Measurements from ENCODE around the gene BPIFB2.

Gene BPIFB2

GRCh38 chr20:33023439-33024242 is 16.1 kb downstream of the BPIFB2 start:
- TF ChIP-seq TAF1 (IDR thresholded peaks at IDR 0.05; ENCODE audit: low read depth) (no peak), TCF12 (IDR thresholded peaks at IDR 0.05; ENCODE audit: low read depth) (no peak), REST (IDR thresholded peaks at IDR 0.05; ENCODE audit: low read depth) (no peak), EGR1 (IDR thresholded peaks at IDR 0.05) (no peak), CREB1 (IDR thresholded peaks at IDR 0.05; ENCODE audit: low read depth) (no peak), CEBPB (IDR thresholded peaks at IDR 0.05) (no peak), USF1 (IDR thresholded peaks at IDR 0.05) (no peak), RAD21 (IDR thresholded peaks at IDR 0.05; ENCODE audit: low read depth) (no peak), NFIC (IDR thresholded peaks at IDR 0.05) (no peak)

- TF ChIP-seq CREB1 (IDR thresholded peaks at IDR 0.05; ENCODE audit: low read depth) (no peak), YY1 (IDR thresholded peaks at IDR 0.05; ENCODE audit: low read depth) (no peak), REST (IDR thresholded peaks at IDR 0.05; ENCODE audit: low read depth) (no peak), EGR1 (IDR thresholded peaks at IDR 0.05) (no peak), TAF1 (IDR thresholded peaks at IDR 0.05; ENCODE audit: low read depth) (no peak), NFIC (IDR thresholded peaks at IDR 0.05) (no peak), RAD21 (IDR thresholded peaks at IDR 0.05; ENCODE audit: low read depth) (no peak), TCF12 (IDR thresholded peaks at IDR 0.05; ENCODE audit: low read depth) (no peak), CEBPB (IDR thresholded peaks at IDR 0.05) (no peak), ZBTB7A (IDR thresholded peaks at IDR 0.05; ENCODE audit: low read depth) (no peak), USF1 (IDR thresholded peaks at IDR 0.05) (no peak), EP300 (IDR thresholded peaks at IDR 0.05; ENCODE audit: borderline replicate concordance) (no peak), TEAD4 (IDR thresholded peaks at IDR 0.05) (no peak), FOXM1 (IDR thresholded peaks at IDR 0.05; ENCODE audit: borderline replicate concordance, low read depth) (no peak)
- TF ChIP-seq, protein P1, sequence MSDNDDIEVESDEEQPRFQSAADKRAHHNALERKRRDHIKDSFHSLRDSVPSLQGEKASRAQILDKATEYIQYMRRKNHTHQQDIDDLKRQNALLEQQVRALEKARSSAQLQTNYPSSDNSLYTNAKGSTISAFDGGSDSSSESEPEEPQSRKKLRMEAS (IDR thresholded peaks at IDR 0.05): no peak
These were observed 16.7 kb downstream of the BPIFB2 start for GRCh38 chr20:33024243-33024560.

- TF ChIP-seq ZBTB7A (IDR thresholded peaks at IDR 0.05; ENCODE audit: low read depth): no peak
- TF ChIP-seq EGR1 (IDR thresholded peaks at IDR 0.05): no peak
- no peak for TF ChIP-seq YY1 (IDR thresholded peaks at IDR 0.05; ENCODE audit: low read depth)
- no peak for TF ChIP-seq USF1 (IDR thresholded peaks at IDR 0.05)
- TF ChIP-seq, protein P1 (IDR thresholded peaks at IDR 0.05): no peak
- no peak for TF ChIP-seq EP300 (IDR thresholded peaks at IDR 0.05; ENCODE audit: borderline replicate concordance)
- no peak for TF ChIP-seq TAF1 (IDR thresholded peaks at IDR 0.05; ENCODE audit: low read depth)
These were observed 17.3 kb downstream of the BPIFB2 start for GRCh38 chr20:33024609-33025317.

DNA sequence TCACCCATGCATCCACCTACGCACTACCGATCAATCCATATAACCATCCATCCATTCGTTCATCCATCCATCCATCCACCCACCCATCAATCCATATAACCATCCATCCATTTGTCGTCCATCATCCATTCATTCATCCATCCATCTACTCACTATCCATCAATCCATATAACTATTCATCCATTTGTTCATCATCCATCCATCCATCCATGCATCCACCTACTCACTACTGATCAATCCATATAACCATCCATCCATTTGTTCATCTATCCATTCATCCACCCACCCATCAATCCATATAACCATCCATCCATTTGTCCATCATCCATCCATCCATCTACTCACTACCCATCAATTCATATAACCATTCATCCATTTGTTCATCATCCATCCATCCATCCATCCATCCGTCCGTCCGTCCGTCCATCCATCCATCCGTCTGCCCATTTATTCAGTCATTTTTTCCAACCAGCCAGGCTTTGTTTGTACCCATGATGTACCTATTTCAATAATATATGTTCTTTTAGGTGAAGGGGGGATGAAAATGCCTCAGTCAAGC is 17.9 kb downstream of the BPIFB2 start:
- TF ChIP-seq TAF1 (IDR thresholded peaks at IDR 0.05; ENCODE audit: low read depth) (no peak), NFIC (IDR thresholded peaks at IDR 0.05) (no peak), REST (IDR thresholded peaks at IDR 0.05; ENCODE audit: low read depth) (no peak), USF1 (IDR thresholded peaks at IDR 0.05) (no peak), EP300 (IDR thresholded peaks at IDR 0.05; ENCODE audit: borderline replicate concordance) (no peak), RAD21 (IDR thresholded peaks at IDR 0.05; ENCODE audit: low read depth) (no peak), EGR1 (IDR thresholded peaks at IDR 0.05) (no peak), TCF12 (IDR thresholded peaks at IDR 0.05; ENCODE audit: low read depth) (no peak)
- TF ChIP-seq, protein P1 (IDR thresholded peaks at IDR 0.05): no peak

Measured in Ishikawa (cell line).